ENCODE results near the gene STT3B. TPM values are rescaled to one million over a fixed set of nuclear protein-coding genes. Genes with fewer than 3 reads are reported as not detected.

Gene STT3B
- total and polyA plus RNA-seq, 12 donors, result 37.7 to 113 (median 92.3) TPM

- Histone ChIP-seq H3K27ac (no peak overlapping the region), H3K36me3 (no peaks in the 10 kb centered on the region), H3K9me3 (no peaks in the 10 kb centered on the region), H3K4me3 (no peak overlapping the region), H3K4me1 (peaks cover 0 to 15% (median 0%) of the 10 kb centered on the region in 9 donors), H3K27me3 (no peaks in the 10 kb centered on the region)
- ATAC-seq, result no peak
- DNase-seq, result no peak
- no peak for TF ChIP-seq CTCF (IDR thresholded peaks at IDR 0.05)
- intact Hi-C loops (cut with DNase I), result no loop called here
These were observed 7.2 kb upstream of the STT3B start for GRCh38 chr3:31525532-31525931.

GRCh38 chr3:31529421-31529820 lies 3.3 kb upstream of the STT3B start:
- Histone ChIP-seq H3K36me3 (no peaks in the 10 kb centered on the region), H3K9me3 (no peaks in the 10 kb centered on the region), H3K4me1 (peaks cover 0 to 17% (median 10%) of the 10 kb centered on the region in 9 donors), H3K27me3 (no peaks in the 10 kb centered on the region), H3K27ac (no peak overlapping the region), H3K4me3 (no peak overlapping the region)
- TF ChIP-seq CTCF (IDR thresholded peaks at IDR 0.05), result no peak
- intact Hi-C loops (cut with DNase I), result no loop called here
- 0 to 2% methylated on average over 1 of the region's 1 CpG for WGBS, 2 donors
- DNase-seq (no peak), ATAC-seq (no peak)

- 95% methylated on average over 11 of the region's 11 CpGs for WGBS, 2 donors
- no peak for TF ChIP-seq CTCF (IDR thresholded peaks at IDR 0.05)
- intact Hi-C loops (cut with DNase I), result loop anchor here in 1 of 10 donors (10.0 kb wide), 1 partner anchor 435 kb away; no protein-coding TSS in a partner anchor
These were observed 2.4 kb upstream of the STT3B start for GRCh38 chr3:31530039-31530959.

GRCh38 chr3:31530960-31531335 lies 1.8 kb upstream of the STT3B start:
- intact Hi-C loops (cut with DNase I), result loop anchor here in 1 of 10 donors (10.0 kb wide), 1 partner anchor 434 kb away; no protein-coding TSS in a partner anchor
- no peaks in the 10 kb centered on the region for H3K9me3 ChIP-seq
- TF ChIP-seq CTCF (IDR thresholded peaks at IDR 0.05), result no peak
- H3K4me1 ChIP-seq, result peaks cover 0 to 32% (median 25%) of the 10 kb centered on the region in 9 donors
- no peak for ATAC-seq
- DNase-seq, result no peak
- no peaks in the 10 kb centered on the region for H3K27me3 ChIP-seq
- peak overlapping the region in 8 of 10 donors; percentile 92 to 97 (median 96) for H3K27ac ChIP-seq
- no peaks in the 10 kb centered on the region for H3K36me3 ChIP-seq
- WGBS, 2 donors, result 42 to 46% methylated on average over 4 of the region's 4 CpGs
- H3K4me3 ChIP-seq, result peak overlapping the region; percentile 45 to 97 (median 88)

More at GRCh38 chr3:31530039-31530959, 2.4 kb upstream of the STT3B start:
- Histone ChIP-seq H3K36me3 (no peaks in the 10 kb centered on the region), H3K9me3 (no peaks in the 10 kb centered on the region), H3K4me1 (peaks cover 0 to 26% (median 19%) of the 10 kb centered on the region in 9 donors), H3K27ac (peak overlapping the region in 2 of 10 donors; percentile 95), H3K4me3 (peak overlapping the region in 7 of 10 donors; percentile 79 to 97 (median 89)), H3K27me3 (no peaks in the 10 kb centered on the region)
- no peak for ATAC-seq
- DNase-seq, result no peak
